Suprapubic skin (tissue), 3 donors: ENCODE measurements around the gene SNX8.

Experiments used
- CTCF ChIP-seq, 2 donors: fragments of 200-600 bp in 1 of 2; fragments of 450-650 bp in 1 of 2; sonication (generic) in 1 of 2; IDR thresholded peaks; one replicate each; pipeline ENCODE4 v1.5.1; 2016 to 2019; ENCODE audit warnings: antibody characterized with exemption in 2 of 2, mild to moderate bottlenecking in 1 of 2, moderate library complexity in 1 of 2
- POLR2A ChIP-seq, 2 donors: fragments of 450-650 bp; IDR thresholded peaks; one replicate each; pipeline ENCODE4 v1.6.1; 2017; ENCODE audit warnings: antibody characterized with exemption in 2 of 2, mild to moderate bottlenecking in 2 of 2, moderate library complexity in 2 of 2

DNA sequence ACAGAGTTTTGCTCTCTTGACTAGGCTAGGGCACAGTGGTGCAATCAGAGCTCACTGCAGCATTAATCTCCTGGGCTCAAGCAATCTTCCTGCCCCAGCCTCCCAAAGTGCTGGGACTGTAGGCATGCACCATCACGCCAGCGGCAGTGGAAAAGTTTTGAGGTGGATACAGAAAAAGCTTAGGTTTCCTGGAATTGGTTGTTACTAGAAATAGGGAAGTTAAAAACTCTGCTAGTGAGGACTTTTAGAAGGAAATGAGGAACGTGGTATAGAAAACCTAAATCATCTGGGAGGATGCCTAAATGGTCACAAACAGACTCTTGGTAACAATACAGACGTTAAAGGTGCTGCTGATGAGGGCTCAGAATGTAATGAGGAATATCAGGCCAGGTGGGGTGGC, 10.9 kb upstream of the SNX8 start:
- TF ChIP-seq CTCF (IDR thresholded peaks at IDR 0.05) = no peak
- TF ChIP-seq POLR2A (IDR thresholded peaks at IDR 0.05) = no peak
